Superior temporal gyrus (tissue), 1 donor: ENCODE measurements around the gene TMEM167B.
"Not testable (repeated sequence)": the region's sequence is repeated elsewhere in the genome, so short reads cannot be mapped to it uniquely, and the experiment has no call there.

Experiments
- DNase-seq: peaks from one replicate; pipeline ENCODE4 v3.0.0-alpha.2; 2016; ENCODE audit errors: extremely low spot score

TMEM167B gene

GRCh38 chr1:109090196-109091077 lies at the start of gene TMEM167B:
Gene TMEM167B (plus strand): TSS chr1:109090764. CDS start chr1:109090873, 109 bp downstream.
- DNase-seq, result peak; percentile 98

DNA sequence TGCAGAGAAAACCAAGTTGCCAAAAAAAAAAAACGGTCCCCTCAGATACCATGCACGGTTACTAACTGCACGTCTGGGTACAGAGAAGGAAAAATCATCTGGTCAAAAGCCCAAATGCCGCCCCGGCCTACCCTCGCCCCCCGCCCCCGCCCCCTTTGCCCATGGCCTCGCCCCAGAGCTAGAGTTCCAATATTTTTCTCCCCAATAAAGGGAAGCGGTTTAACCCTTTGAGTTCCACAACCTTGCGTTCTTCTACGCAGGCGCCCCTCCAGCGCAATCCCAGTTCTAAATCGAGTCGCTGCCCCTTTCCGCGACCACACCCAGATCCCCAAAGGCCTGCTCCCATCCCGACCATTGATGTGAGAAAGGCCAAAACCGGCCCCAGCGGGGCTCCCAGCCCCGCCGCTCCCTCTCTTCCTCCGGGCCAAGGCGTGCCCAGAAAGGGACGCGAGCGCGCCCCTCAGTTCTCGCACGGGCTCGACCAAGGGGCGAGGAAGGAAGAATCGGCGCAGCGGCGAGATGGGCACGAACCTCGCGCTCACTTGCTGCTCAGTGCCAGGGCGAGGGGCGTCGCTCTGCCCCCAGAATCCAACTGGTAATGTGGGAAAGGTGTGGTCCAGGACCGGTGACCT lies 49.5 kb upstream of the TMEM167B start:
- DNase-seq, result no peak

DNA sequence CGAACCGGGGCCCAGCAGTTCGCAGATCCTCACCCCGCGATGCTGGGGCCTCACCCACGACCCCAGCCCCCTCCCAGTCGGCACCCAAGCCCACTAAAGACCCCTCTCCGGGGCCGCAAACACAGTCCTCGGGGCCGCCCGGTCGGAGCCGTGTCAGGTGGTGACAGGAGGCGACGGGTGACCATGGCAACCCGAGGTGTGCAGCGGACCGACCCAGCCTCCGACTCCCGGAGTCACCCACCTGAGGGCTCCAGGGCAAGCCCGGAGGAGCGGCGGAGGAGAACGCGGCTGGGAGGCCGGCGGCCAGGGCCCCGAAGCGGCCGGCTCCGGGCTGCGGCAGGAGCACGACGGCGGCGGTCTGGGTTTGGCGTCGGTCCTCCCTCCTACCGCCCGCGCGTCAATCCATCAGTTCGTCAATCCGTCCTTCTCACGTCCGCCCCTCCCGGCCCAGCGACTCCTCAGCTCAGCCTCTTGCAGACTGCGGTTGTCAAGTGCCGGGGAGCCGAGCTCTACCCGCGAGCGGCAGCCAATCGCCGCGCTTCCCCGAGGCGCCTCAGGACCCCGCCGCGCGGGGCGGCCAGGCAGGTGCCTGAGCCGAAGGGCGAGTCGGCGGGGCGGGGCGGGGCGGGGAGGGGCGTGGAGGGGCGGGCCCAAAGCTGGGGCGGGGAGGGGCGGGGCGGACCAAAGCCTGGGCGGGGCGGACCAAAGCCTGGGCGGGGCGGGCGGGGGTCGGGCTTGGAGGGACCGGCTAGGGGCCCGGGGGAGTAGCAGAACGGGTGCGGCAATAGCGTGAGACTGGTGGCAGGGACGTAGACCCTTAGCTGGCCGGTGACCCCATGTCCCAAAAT lies 48.7 kb upstream of the TMEM167B start, which contains the start of gene WDR47:
TSS of gene WDR47 (minus strand) at position 482 of the 848 bp plus-strand sequence. CDS start 18,590 bp downstream, outside the sequence.
- peak; percentile 91 for DNase-seq

DNA sequence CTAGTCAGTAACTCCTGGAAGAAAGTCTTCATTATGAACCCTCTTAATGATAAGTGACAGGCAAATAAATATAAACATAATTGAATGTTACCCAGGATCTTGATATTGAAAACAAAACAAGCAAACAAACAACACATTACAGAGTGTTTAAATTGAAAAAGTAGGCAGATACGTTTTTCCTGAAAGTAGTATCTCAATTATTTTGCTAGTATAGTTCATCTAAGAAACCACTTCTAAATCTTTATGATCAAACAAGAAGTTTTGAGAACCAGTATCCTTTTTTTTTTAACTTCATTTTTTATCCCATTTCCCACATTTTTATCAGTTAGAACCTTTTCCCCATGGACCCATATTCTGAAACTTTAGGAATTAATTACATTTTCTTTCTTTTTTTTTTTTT lies 45.0 kb upstream of the TMEM167B start:
- DNase-seq, result no peak

DNA sequence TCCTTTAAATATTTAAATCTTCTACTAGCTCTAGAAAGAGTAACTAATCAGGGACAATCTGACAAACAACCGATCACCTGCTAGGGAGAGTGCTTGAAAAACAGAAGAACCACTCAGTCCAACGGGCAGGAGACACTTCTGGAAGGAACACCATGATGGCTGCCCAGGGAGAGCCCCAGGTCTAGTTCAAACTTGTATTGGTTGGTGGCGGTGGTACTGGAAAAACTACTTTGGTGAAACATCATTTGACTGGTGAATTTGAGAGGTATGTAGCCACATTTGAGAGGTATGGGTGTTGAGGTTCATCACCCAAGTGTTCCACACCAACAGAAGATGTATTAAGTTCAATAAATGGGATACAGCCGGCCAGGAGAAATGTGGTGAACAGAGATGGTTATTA lies 43.9 kb upstream of the TMEM167B start:
- DNase-seq, result no peak

DNA sequence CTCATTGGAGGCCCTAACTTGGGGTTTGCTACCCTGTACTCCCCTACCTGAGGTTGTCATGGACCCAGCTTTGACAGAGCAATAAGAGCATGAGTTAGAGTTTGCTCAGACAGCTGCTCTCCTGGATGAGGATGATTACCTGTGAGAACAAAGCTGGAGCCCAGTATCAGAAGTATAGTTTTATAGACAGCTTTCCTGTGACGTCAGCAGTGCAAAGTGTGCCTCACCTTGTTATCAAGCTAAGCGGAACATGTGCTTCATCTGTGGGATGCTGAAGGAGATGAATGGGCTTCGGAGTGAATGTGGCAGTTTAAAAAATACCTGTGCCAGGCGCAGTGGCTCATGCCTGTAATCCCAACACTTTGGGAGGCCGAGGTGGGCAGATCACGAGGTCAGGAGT lies 43.2 kb upstream of the TMEM167B start:
- DNase-seq, result no peak

DNA sequence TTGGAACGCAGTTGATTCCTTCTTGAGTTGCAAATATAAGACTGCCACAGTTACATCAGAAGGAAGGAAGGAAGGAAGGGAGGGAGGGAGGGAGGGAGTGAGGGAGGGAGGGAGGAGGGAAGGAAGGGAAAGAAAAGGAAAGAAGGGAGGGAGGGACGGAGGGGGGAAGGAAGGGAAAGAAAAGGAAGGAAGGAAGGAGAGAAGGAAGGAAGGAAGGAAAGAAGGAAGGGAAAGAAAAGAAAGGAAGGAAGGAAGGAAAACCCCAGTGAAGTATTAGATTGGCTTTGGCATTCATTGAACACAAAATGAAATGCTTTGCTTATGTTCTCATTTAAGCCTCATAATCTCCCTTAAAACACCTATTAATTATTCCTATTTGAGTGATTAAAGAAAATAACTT lies 42.2 kb upstream of the TMEM167B start:
- DNase-seq, result no peak

DNA sequence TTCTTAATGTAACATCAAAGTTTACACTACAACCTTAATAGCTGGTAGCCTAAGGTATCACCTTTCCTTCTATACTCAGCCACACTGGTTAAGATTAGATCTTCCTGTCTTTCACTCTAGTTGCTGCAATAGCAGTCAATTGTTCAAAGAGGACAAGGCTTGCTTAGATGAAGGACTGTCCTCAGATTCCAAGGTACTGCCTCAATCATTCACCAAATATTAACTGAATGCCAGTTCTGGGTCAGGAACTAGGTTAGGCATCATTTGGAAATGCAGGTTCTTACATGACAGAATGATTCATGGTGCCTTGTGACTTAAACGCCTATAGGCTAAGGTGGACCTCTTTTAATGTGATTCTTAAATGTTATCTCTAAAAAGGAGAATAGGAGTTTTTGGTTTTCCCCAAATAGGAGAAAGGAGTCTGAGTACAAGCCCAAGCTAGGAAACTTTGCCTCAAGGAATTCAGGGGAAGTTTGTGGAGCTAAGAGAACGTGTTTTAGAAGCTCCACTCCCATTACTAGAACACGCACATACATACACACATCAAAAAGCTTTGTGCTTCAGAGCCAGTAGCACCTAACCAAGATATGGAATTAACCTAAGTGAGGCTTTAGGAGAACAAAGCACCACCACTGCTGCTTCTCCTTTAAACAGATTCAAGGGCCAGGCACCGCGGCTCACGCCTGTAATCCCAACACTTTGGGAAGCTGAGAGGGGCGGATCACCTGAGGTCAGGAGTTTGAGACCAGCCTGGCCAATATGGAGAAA lies 40.2 kb upstream of the TMEM167B start:
- no peak for DNase-seq

DNA sequence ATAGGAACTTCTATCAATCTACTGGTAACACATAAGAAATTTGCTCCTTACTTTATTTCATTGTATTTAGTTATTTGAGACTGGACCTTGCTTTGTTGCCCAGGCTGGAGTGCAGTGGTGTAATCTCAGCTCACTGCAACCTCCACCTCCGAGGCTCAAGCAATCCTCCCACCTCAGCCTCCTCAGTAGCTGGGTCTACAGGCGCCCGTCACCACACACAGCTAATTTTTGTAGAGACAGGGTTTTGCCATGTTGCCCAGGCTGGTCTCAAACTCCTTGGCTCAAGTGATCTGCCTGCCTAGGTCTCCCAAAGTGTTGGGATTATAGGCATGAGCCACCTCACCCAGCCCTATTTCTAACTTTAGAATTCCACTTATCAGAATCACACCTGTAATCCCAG lies 38.4 kb upstream of the TMEM167B start:
- not testable (repeated sequence) for DNase-seq

- DNase-seq, result no peak
Measured at GRCh38 chr1:109056064-109056463, 34.5 kb upstream of the TMEM167B start.

- no peak for DNase-seq
Measured at GRCh38 chr1:109059026-109059425, 31.5 kb upstream of the TMEM167B start.

DNA sequence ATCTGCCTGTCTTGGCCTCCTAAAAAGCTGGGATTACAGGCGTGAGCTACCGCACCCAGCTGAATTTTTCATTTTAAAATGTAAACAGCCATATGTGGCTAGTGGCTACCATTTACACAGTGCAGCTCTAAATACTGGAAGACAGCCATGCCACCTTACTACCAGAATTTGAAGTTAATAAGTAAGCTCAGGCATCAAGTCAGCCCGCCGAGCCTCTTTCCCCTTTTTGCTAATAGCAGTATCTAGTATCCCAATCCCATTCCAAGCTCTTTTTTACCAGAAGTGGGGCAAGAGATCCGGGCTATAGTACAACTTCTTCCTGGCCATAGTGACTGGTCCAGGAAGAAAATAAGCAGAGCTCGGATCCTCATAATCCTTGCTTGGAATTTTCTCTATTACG lies 29.9 kb upstream of the TMEM167B start:
- no peak for DNase-seq

GRCh38 chr1:109061183-109061582 lies 29.4 kb upstream of the TMEM167B start:
- DNase-seq, result no peak

GRCh38 chr1:109065137-109065536 lies 25.4 kb upstream of the TMEM167B start:
- DNase-seq, result no peak

GRCh38 chr1:109067883-109068282 lies 22.7 kb upstream of the TMEM167B start:
- DNase-seq, result no peak

GRCh38 chr1:109069294-109069693 lies 21.3 kb upstream of the TMEM167B start:
- no peak for DNase-seq

GRCh38 chr1:109075531-109076490 lies 14.8 kb upstream of the TMEM167B start, which contains the start of gene TAF13:
Gene TAF13 (minus strand): TSS chr1:109076003. CDS start chr1:109075947, 56 bp downstream.
- DNase-seq, result peak; percentile 97

DNA sequence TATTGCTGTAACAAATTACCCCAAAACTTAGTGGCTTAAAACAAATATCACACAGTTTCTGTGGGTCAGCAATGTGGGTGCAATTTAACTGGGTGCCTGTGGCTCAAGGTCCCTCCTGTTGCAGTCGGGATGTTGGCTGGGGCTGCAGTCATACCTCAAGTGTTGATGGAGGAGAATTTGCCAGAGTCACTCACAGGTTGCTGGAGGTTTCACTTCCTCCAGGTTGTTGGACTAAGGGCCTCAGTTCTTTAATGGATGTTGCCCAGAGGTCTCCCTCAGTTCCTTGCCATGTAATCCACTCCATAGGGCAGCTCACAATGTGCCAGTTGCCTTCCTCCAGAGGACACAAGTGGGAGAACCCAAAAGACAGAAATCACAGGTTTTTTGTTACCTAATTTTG lies 12.2 kb upstream of the TMEM167B start:
- DNase-seq, result no peak

DNA sequence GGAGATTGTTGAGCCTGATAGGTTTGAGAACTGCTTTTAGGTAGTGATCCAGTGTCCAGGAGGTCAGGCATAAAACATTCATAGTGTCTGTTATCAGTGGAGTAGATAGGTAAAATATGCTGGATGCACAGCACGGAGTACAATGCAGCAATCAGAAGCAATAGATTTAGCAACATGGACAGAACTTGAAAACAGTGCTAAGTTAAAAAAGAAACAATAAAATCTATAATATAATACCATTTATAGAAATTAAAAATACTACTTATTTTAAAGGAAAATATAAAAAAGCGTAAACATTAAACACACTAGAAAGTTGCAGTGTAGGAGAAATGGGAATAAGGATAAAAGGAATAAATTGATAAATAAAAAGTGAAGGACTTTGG lies 11.3 kb upstream of the TMEM167B start:
- no peak for DNase-seq

GRCh38 chr1:109080441-109081082 lies 10.0 kb upstream of the TMEM167B start:
- DNase-seq, result no peak
